ENCODE measurements around the gene CACNB1.
A peak's percentile ranks its signal among the peaks of the same experiment; 100 is the strongest.

CACNB1 gene

DNA sequence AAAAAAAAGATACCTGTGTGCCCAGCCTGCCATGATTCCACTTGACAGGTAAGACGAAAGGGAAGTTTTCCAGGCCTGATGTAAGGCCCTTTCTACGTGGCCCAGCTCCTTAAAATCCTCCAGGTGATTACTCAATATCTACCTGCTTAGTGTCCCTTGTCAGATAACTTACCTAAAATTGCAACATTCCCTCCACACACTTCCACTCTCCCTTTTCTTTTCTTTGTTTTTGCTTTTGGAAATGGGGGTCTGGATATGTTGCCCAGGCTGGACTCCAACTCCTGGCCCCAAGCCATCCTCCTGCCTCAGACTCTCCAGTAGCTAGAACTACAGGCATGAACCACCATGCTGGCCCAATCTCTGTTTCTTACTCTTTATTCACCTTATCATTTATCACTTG is 38.8 kb downstream of the CACNB1 start:
- in situ Hi-C loops (cut with HindIII; ENCODE audit: low sequenced_read_pairs): no loop called here
- no peak overlapping the region for H3K4me3 ChIP-seq (ENCODE audit: low read depth, low read length)
- DNase-seq (ENCODE audit: low read depth): no peak
- TF ChIP-seq, protein P1, sequence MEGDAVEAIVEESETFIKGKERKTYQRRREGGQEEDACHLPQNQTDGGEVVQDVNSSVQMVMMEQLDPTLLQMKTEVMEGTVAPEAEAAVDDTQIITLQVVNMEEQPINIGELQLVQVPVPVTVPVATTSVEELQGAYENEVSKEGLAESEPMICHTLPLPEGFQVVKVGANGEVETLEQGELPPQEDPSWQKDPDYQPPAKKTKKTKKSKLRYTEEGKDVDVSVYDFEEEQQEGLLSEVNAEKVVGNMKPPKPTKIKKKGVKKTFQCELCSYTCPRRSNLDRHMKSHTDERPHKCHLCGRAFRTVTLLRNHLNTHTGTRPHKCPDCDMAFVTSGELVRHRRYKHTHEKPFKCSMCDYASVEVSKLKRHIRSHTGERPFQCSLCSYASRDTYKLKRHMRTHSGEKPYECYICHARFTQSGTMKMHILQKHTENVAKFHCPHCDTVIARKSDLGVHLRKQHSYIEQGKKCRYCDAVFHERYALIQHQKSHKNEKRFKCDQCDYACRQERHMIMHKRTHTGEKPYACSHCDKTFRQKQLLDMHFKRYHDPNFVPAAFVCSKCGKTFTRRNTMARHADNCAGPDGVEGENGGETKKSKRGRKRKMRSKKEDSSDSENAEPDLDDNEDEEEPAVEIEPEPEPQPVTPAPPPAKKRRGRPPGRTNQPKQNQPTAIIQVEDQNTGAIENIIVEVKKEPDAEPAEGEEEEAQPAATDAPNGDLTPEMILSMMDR (IDR thresholded peaks at IDR 0.05; ENCODE audit: low read depth, low read length, missing control alignments): no peak

GRCh38 chr17:39156491-39156890 is 41.0 kb downstream of the CACNB1 start:
- in situ Hi-C loops (cut with HindIII; ENCODE audit: low sequenced_read_pairs): no loop called here
- TF ChIP-seq, protein P1 (IDR thresholded peaks at IDR 0.05; ENCODE audit: low read depth, low read length, missing control alignments): no peak

DNA sequence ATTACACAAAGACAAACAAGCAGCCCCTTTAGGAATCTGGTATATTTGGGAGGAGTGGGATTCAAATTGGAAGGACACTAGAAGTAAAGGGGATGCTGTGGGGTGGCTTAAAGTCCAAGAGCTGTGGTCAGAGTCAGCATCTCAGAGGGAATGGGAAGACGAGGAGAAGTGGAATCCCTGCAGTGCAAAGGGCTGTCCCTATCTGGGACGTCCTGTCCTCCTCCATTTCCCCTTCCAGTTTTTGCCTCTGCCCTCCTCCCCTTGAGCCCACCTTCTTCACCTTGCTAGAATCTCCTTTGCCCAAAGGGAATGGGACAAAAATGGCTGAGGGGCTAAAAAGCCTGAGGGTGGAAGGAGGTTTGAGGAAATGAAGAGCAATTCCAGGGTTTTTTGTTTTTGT is 41.8 kb downstream of the CACNB1 start:
- in situ Hi-C loops (cut with HindIII; ENCODE audit: low sequenced_read_pairs): no loop called here
- no peak overlapping the region for H3K4me3 ChIP-seq (ENCODE audit: low read depth, low read length)
- DNase-seq (ENCODE audit: low read depth): no peak
- TF ChIP-seq, protein P1 (IDR thresholded peaks at IDR 0.05; ENCODE audit: low read depth, low read length, missing control alignments): no peak

More at GRCh38 chr17:39156491-39156890, 41.0 kb downstream of the CACNB1 start:
- no peak overlapping the region for H3K4me3 ChIP-seq (ENCODE audit: low read depth, low read length)
- DNase-seq (ENCODE audit: low read depth): no peak

DNA sequence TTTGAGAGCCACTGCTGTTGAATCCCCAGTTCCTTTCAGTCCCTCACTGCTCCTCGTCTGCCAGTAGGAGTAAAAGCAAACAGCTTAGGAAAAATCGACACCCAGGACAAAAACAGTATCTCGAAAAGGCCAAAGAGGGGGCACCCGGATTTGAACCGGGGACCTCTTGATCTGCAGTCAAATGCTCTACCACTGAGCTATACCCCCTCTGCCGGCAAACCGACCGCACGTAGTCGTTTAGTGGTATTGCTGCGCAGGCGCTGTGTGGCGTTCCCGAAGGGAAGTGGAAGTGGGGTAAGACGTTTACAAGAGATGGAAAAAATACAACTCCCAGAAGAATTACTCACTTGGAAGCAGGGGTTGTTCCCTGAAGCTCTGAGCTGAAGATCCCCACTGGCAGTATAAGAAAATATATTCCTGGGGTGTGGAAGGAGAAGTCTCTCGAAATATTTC is 43.8 kb downstream of the CACNB1 start:
- TF ChIP-seq, protein P1 (IDR thresholded peaks at IDR 0.05; ENCODE audit: low read depth, low read length, missing control alignments): peak; percentile 24

DNA sequence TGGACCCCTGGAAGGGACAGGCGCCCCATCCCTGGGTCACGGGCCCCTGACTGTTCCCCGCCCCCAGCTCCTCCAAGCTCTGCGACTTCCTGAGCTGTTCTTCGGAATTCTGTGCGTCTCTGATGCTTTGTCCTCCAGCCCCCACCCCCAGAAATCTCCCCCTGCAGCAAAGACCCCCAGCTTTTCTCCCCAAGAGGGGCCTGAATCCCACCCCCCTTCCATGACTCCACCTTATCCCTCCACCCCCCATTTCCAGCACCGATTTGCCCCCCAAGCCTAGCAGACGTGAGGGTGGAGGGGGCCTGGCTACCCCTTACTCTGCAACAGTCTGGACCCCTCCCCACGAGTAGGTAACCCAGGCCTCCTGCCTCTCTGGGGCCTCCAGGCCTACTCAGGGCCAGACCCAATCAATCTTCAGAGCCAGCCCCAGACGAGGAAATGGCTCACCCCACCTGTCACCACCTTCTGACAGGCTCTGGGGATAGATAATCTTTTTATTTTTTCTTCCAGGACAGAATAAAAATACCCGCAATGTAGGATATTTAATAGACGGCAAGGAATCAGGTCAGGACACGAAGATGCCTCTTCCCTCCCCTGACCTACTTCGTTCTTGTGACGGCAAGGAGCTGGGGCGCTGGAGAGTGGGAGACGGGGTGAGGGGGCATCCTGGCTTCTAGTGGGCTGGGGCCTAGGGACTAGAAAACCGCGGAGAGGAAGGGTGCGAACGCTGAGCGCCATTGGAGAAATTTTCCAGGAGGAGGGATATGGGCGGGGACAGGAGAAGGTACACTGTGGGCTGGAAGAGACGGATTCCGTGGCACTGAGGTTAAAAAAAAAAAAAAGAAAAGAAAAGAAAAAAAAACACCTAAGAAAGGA is 45.3 kb downstream of the CACNB1 start:
- DNase-seq (ENCODE audit: low read depth): no peak
- peak overlapping the region; percentile 95 for H3K4me3 ChIP-seq (ENCODE audit: low read depth, low read length)
- in situ Hi-C loops (cut with HindIII; ENCODE audit: low sequenced_read_pairs): no loop called here
- TF ChIP-seq, protein P1 (IDR thresholded peaks at IDR 0.05; ENCODE audit: low read depth, low read length, missing control alignments): no peak

More for the DNA sequence above, 43.8 kb downstream of the CACNB1 start:
- DNase-seq (ENCODE audit: low read depth): peak; percentile 75
- in situ Hi-C loops (cut with HindIII; ENCODE audit: low sequenced_read_pairs): no loop called here
- H3K4me3 ChIP-seq (ENCODE audit: low read depth, low read length): peak overlapping the region; percentile 95

DNA sequence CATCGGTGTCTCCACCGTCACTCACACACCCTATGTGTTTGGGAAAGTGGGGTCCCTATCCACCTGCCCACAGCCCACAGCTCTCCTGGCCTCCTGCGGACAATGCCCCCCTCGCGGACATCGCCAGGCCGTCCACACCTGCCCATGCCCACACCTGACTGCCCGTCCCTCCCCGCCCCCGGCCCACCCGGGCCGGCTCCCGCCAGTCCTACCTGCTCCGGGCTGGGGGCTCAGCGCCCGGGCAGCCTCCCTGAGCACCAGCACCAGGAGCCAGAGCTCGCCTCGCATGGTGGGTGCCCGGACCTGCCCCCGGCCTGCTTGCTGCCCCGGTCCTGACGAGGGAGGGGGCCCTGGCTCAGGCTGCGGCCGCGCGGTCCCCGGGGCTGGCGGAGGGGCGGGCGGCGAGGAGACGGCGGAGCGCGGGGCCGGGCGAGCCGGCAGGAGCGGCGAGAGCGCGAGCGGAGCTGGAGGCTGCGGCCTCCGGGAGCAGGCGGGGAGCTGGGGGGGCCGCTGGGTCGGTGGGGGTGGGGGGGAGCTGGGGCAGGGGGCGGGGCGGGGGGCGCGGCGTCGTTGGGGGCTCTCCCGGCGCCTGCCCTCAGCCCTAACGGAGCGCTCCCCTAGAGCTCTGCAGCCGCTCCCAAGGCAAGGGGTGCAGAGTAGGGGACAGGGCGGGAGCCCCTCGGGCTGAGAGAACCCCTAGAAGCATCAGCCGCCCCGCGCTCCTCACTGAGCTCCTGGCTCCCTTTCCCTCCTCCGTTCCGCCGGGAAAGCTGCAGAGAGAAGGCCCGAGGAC is 46.1 kb downstream of the CACNB1 start, which contains the start of gene PLXDC1:
Gene PLXDC1, minus strand, starts transcription at position 488 of the 793 bp plus-strand sequence. Its CDS starts 200 bp downstream, at position 288.
- in situ Hi-C loops (cut with HindIII; ENCODE audit: low sequenced_read_pairs): no loop called here
- no peak for DNase-seq (ENCODE audit: low read depth)
- TF ChIP-seq, protein P1 (IDR thresholded peaks at IDR 0.05; ENCODE audit: low read depth, low read length, missing control alignments): no peak

More for the DNA sequence above, 46.1 kb downstream of the CACNB1 start, which contains the start of gene PLXDC1:
- peak within 1 kb of the TSS; percentile 95 for H3K4me3 ChIP-seq (ENCODE audit: low read depth, low read length)

Measured in astrocyte of the cerebellum (primary cell).